Measurements from ENCODE around the gene KRTAP17-1.

DNA sequence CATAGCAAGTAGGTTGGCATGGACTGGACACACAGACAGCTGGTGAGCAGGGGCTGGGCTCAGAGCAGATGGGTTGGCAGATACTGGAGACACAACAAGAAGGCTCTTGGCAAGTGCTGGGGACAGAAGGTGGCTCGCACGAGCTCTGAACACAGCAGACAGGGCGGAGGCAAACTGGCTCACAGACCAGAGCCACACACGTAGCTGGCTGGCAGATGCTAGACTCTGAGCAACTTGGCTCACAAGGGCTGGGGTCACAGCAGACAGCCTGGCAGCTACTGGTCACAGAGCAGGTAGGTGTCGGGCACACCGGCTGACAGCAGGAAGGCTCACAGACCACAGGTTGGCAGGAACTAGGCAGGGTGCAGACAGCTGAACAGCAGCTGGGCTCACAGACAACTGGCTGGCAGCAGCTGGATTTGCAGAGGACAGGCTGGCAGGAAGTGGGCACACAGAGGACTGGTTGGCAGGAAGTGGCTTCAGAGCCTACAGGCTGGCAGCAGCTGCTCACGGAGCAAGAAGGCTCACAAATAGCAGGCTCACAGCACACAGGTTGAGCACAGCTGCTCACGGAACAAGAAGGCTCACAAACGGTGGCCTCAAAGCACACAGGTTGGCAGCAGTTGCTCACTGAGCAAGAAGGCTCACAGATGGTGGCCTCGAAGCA lies 7.1 kb downstream of the KRTAP17-1 start:
- TF ChIP-seq CTCF (IDR thresholded peaks at IDR 0.05) (no peak), POLR2A (IDR thresholded peaks at IDR 0.05; ENCODE audit: low read depth) (no peak), EP300 (IDR thresholded peaks at IDR 0.05) (no peak), POLR2AphosphoS5 (IDR thresholded peaks at IDR 0.05) (peak in 1 of 2 donors; percentile 5)
